Neural cell (in vitro differentiated cells): ENCODE data around the gene NR1H3.

ENCODE experiments used
- EP300 ChIP-seq: fragments of 450-650 bp; conservative IDR thresholded peaks from 2 replicates; pipeline ENCODE4 v1.6.1; 2014; ENCODE audit warnings: antibody characterized with exemption, mild to moderate bottlenecking, moderate library complexity; ENCODE audit not compliant: poor library complexity, severe bottlenecking
- POLR2AphosphoS5 ChIP-seq: IDR thresholded peaks from 2 replicates; pipeline ENCODE4 v1.6.1; 2012
- RAD21 ChIP-seq: fragments of 450-650 bp; conservative IDR thresholded peaks from 2 replicates; pipeline ENCODE4 v1.6.1; 2014; ENCODE audit warnings: antibody characterized with exemption, mild to moderate bottlenecking, moderate library complexity
- SMC3 ChIP-seq: fragments of 450-650 bp; conservative IDR thresholded peaks from 2 replicates; pipeline ENCODE4 v1.6.1; 2014; ENCODE audit warnings: antibody characterized with exemption, mild to moderate bottlenecking, moderate library complexity; ENCODE audit not compliant: poor library complexity
- TF ChIP-seq, protein P1 (sequence below): fragments of 450-650 bp; IDR thresholded peaks from 2 replicates; pipeline ENCODE4 v1.5.1; 2014; ENCODE audit warnings: antibody characterized with exemption, mild to moderate bottlenecking, moderate library complexity; ENCODE audit not compliant: poor library complexity, severe bottlenecking

DNA sequence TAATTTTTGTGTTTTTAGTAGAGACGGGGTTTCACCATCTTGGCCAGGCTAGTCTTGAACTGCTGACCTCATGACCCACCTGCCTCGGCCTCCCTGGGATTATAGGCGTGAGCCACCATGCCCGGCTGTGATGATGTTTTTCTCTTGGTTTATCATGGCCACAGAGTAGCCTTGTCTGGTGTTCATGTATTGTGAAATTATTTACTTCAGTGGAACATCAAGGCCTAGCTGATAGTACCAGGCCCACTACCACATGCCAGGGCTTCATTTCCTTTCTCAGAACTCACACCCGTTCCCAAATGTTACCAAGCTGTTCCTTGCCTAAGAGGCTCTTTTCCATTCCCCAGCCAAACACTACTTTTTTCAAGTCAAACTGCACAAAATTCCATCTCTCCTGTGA lies 49.2 kb upstream of the NR1H3 start:
- TF ChIP-seq, protein P1, sequence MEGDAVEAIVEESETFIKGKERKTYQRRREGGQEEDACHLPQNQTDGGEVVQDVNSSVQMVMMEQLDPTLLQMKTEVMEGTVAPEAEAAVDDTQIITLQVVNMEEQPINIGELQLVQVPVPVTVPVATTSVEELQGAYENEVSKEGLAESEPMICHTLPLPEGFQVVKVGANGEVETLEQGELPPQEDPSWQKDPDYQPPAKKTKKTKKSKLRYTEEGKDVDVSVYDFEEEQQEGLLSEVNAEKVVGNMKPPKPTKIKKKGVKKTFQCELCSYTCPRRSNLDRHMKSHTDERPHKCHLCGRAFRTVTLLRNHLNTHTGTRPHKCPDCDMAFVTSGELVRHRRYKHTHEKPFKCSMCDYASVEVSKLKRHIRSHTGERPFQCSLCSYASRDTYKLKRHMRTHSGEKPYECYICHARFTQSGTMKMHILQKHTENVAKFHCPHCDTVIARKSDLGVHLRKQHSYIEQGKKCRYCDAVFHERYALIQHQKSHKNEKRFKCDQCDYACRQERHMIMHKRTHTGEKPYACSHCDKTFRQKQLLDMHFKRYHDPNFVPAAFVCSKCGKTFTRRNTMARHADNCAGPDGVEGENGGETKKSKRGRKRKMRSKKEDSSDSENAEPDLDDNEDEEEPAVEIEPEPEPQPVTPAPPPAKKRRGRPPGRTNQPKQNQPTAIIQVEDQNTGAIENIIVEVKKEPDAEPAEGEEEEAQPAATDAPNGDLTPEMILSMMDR, result no peak
- TF ChIP-seq EP300, result no peak
- TF ChIP-seq POLR2AphosphoS5, result no peak
- no peak for TF ChIP-seq SMC3
- no peak for TF ChIP-seq RAD21
